Astrocyte (in vitro differentiated cells and primary cell): Measurements from ENCODE around the gene PRCD. TPM values are rescaled to one million over a fixed set of nuclear protein-coding genes. Genes with fewer than 3 reads are reported as not detected.

ENCODE experiments used
- DNase-seq: peaks from one replicate; pipeline ENCODE4 v3.0.0-alpha.2; 2010; ENCODE audit warnings: low read depth
- FAIRE-seq: peaks from 2 replicates; lab custom pipeline; 2011; peaks lifted over from hg19 to GRCh38; lab: Jason Lieb, UNC
- H2AFZ ChIP-seq: 2 replicates; pipeline ENCODE4 v1.6.0; 2012; ENCODE audit warnings: low read depth, low read length, inconsistent platforms
- H3K27ac ChIP-seq: 2 replicates; pipeline ENCODE4 v1.5.1; 2011; ENCODE audit warnings: low read depth, low read length, inconsistent platforms
- H3K27me3 ChIP-seq: 2 replicates; pipeline ENCODE4 v1.6.0; 2011; ENCODE audit warnings: low read length, inconsistent platforms; ENCODE audit not compliant: insufficient read depth
- H3K36me3 ChIP-seq: 2 replicates; pipeline ENCODE4 v1.5.1; 2011; ENCODE audit warnings: low read length, inconsistent platforms; ENCODE audit not compliant: insufficient read depth
- H3K4me1 ChIP-seq: 2 replicates; pipeline ENCODE4 v1.5.1; 2011; ENCODE audit warnings: low read length, inconsistent platforms; ENCODE audit not compliant: insufficient read depth
- H3K4me2 ChIP-seq: 2 replicates; pipeline ENCODE4 v1.6.0; 2012; ENCODE audit warnings: low read length, inconsistent platforms
- H3K4me3 ChIP-seq: 2 replicates; pipeline ENCODE4 v1.5.1; 2011; ENCODE audit warnings: low read depth, mild to moderate bottlenecking, low read length, inconsistent platforms; ENCODE audit not compliant: insufficient read depth
- H3K79me2 ChIP-seq: 2 replicates; pipeline ENCODE4 v1.6.0; 2012; ENCODE audit warnings: mild to moderate bottlenecking, low read length, inconsistent platforms; ENCODE audit not compliant: insufficient read depth
- H3K9ac ChIP-seq: 2 replicates; pipeline ENCODE4 v1.6.0; 2012; ENCODE audit warnings: mild to moderate bottlenecking, low read length, inconsistent platforms
- H3K9me3 ChIP-seq: 2 replicates; pipeline ENCODE4 v1.5.1; 2012; ENCODE audit warnings: low read depth, mild to moderate bottlenecking, low read length, inconsistent platforms; ENCODE audit not compliant: insufficient read depth
- H4K20me1 ChIP-seq: 2 replicates; pipeline ENCODE4 v1.6.0; 2012; ENCODE audit warnings: low read length, inconsistent platforms; ENCODE audit not compliant: insufficient read depth
- H3K27ac Mint-ChIP-seq: one replicate; pipeline ENCODE4 v1.8.0; 2021; ENCODE audit warnings: mild to moderate bottlenecking, mixed read lengths; ENCODE audit not compliant: unreplicated experiment
- H3K27me3 Mint-ChIP-seq: one replicate; pipeline ENCODE4 v1.8.0; 2021; ENCODE audit warnings: low read depth, mixed read lengths; ENCODE audit not compliant: unreplicated experiment
- H3K36me3 Mint-ChIP-seq: one replicate; pipeline ENCODE4 v1.8.0; 2021; ENCODE audit warnings: low read depth, mixed read lengths; ENCODE audit not compliant: unreplicated experiment
- H3K4me1 Mint-ChIP-seq: one replicate; pipeline ENCODE4 v1.8.0; 2021; ENCODE audit warnings: low read depth, mixed read lengths; ENCODE audit not compliant: unreplicated experiment
- H3K4me3 Mint-ChIP-seq: one replicate; pipeline ENCODE4 v1.8.0; 2021; ENCODE audit warnings: mild to moderate bottlenecking, moderate library complexity, mixed read lengths; ENCODE audit not compliant: unreplicated experiment
- H3K9me3 Mint-ChIP-seq: one replicate; pipeline ENCODE4 v1.8.0; 2021; ENCODE audit warnings: mild to moderate bottlenecking, mixed read lengths; ENCODE audit not compliant: unreplicated experiment
- EZH2 ChIP-seq: IDR thresholded peaks from 2 replicates; pipeline ENCODE4 v1.6.1; 2012; ENCODE audit warnings: mild to moderate bottlenecking, low read length, inconsistent platforms; ENCODE audit not compliant: insufficient read depth
- total RNA-seq: library from RNA; stranded (reverse); gene quantifications from 2 replicates; pipeline ENCODE4 v1.2.1, GENCODE V29; 2021
- TF ChIP-seq, protein P1 (sequence below): IDR thresholded peaks from 2 replicates; pipeline ENCODE4 v1.5.1; 2011; ENCODE audit warnings: low read depth, mild to moderate bottlenecking, inconsistent platforms, low read length, moderate library complexity; ENCODE audit not compliant: insufficient read depth

Gene PRCD
- total RNA-seq, 1 donor from 2014 or later = 2.2 TPM

GRCh38 chr17:76501018-76501826, 38.6 kb upstream of the PRCD start, which contains the start of gene RHBDF2:
Gene RHBDF2 (minus strand): TSS chr17:76501423. CDS start chr17:76481524, 19,899 bp downstream.
- peak within 1 kb of the TSS; percentile 99 for H3K4me2 ChIP-seq
- H3K4me3 ChIP-seq = peak within 1 kb of the TSS; percentile 71
- peak; percentile 43 for DNase-seq
- FAIRE-seq = no peak
- peaks cover 21% of the 10 kb centered on the region for H3K4me1 Mint-ChIP-seq
- no peaks in the 10 kb centered on the region for H3K27me3 ChIP-seq
- peaks cover 2% of the 10 kb centered on the region for H3K36me3 Mint-ChIP-seq
- peak within 1 kb of the TSS; percentile 75 for H3K27ac Mint-ChIP-seq
- H3K27ac ChIP-seq = peak within 1 kb of the TSS; percentile 42
- peaks cover 34% of the 10 kb centered on the region for H3K79me2 ChIP-seq
- H2AFZ ChIP-seq = peak within 1 kb of the TSS; percentile 97
- no peaks in the 10 kb centered on the region for H3K36me3 ChIP-seq
- H4K20me1 ChIP-seq = peaks cover 8% of the 10 kb centered on the region
- H3K9me3 ChIP-seq = no peaks in the 10 kb centered on the region
- H3K9me3 Mint-ChIP-seq = no peaks in the 10 kb centered on the region
- peak within 1 kb of the TSS; percentile 79 for H3K9ac ChIP-seq
- peaks cover 40% of the 10 kb centered on the region for H3K4me1 ChIP-seq
- TF ChIP-seq, protein P1, sequence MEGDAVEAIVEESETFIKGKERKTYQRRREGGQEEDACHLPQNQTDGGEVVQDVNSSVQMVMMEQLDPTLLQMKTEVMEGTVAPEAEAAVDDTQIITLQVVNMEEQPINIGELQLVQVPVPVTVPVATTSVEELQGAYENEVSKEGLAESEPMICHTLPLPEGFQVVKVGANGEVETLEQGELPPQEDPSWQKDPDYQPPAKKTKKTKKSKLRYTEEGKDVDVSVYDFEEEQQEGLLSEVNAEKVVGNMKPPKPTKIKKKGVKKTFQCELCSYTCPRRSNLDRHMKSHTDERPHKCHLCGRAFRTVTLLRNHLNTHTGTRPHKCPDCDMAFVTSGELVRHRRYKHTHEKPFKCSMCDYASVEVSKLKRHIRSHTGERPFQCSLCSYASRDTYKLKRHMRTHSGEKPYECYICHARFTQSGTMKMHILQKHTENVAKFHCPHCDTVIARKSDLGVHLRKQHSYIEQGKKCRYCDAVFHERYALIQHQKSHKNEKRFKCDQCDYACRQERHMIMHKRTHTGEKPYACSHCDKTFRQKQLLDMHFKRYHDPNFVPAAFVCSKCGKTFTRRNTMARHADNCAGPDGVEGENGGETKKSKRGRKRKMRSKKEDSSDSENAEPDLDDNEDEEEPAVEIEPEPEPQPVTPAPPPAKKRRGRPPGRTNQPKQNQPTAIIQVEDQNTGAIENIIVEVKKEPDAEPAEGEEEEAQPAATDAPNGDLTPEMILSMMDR = no peak
- no peak for TF ChIP-seq EZH2
- H3K4me3 Mint-ChIP-seq = peak within 1 kb of the TSS; percentile 89
- H3K27me3 Mint-ChIP-seq = peaks cover 3% of the 10 kb centered on the region

- H3K4me1 Mint-ChIP-seq = peaks cover 21% of the 10 kb centered on the region
- H3K27me3 Mint-ChIP-seq = peaks cover 8% of the 10 kb centered on the region
- peak overlapping the region; percentile 75 for H3K27ac Mint-ChIP-seq
- no peak for DNase-seq
- peak overlapping the region; percentile 52 for H3K4me3 ChIP-seq
- H3K36me3 ChIP-seq = no peaks in the 10 kb centered on the region
- H3K4me3 Mint-ChIP-seq = peak overlapping the region; percentile 89
- H2AFZ ChIP-seq = peak overlapping the region; percentile 97
- no peak for FAIRE-seq
- peaks cover 40% of the 10 kb centered on the region for H3K4me1 ChIP-seq
- H3K9me3 ChIP-seq = no peaks in the 10 kb centered on the region
- no peaks in the 10 kb centered on the region for H3K27me3 ChIP-seq
- no peaks in the 10 kb centered on the region for H3K36me3 Mint-ChIP-seq
- peak overlapping the region; percentile 79 for H3K9ac ChIP-seq
- no peak for TF ChIP-seq EZH2
- TF ChIP-seq, protein P1 = no peak
- H3K79me2 ChIP-seq = peaks cover 32% of the 10 kb centered on the region
- H3K4me2 ChIP-seq = peak overlapping the region; percentile 99
- no peaks in the 10 kb centered on the region for H3K9me3 Mint-ChIP-seq
- H3K27ac ChIP-seq = peak overlapping the region; percentile 42
- H4K20me1 ChIP-seq = peaks cover 5% of the 10 kb centered on the region
Measured at GRCh38 chr17:76501827-76502307, 38.0 kb upstream of the PRCD start.
